GM12875 (cell line): ENCODE results near the gene UTP3.
"Not testable (repeated sequence)": the region's sequence is repeated elsewhere in the genome, so short reads cannot be mapped to it uniquely, and the experiment has no call there.

Experiments used
- H3K4me3 ChIP-seq: one replicate; pipeline ENCODE4 v1.5.1; 2011; ENCODE audit warnings: low read depth, low read length, control low read depth
- TF ChIP-seq, protein P1 (sequence below): IDR thresholded peaks from 2 replicates; pipeline ENCODE4 v1.5.1; 2011; ENCODE audit warnings: low read depth, mild to moderate bottlenecking, control low read depth, inconsistent platforms, low read length, moderate library complexity, borderline replicate concordance; ENCODE audit not compliant: insufficient read depth

The UTP3 gene

DNA sequence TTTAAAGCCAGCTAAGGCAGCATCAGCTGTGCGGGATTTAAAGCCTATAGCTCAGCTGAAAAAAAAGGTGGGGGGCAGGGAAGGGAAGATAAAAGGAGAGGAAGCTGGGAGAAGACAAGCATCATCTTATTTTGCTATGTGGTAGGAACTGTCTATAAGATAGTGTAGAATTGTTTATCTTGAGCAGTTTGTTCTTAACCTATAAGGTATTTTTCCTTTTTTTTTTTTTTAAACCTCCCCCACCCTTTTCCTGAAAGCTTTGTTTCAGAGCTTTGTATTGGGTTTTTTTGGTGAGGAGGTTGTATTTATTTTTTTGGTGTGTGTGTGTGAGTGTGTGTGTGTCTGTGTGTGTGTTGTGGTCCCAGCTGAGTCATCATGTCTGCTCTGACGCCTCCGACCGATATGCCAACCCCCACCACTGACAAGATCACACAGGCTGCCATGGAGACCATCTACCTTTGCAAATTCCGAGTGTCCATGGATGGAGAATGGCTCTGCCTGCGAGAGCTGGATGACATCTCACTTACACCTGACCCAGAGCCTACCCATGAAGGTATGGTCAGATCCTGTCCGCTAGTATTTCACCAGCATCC is 34.0 kb downstream of the UTP3 start:
- TF ChIP-seq, protein P1, sequence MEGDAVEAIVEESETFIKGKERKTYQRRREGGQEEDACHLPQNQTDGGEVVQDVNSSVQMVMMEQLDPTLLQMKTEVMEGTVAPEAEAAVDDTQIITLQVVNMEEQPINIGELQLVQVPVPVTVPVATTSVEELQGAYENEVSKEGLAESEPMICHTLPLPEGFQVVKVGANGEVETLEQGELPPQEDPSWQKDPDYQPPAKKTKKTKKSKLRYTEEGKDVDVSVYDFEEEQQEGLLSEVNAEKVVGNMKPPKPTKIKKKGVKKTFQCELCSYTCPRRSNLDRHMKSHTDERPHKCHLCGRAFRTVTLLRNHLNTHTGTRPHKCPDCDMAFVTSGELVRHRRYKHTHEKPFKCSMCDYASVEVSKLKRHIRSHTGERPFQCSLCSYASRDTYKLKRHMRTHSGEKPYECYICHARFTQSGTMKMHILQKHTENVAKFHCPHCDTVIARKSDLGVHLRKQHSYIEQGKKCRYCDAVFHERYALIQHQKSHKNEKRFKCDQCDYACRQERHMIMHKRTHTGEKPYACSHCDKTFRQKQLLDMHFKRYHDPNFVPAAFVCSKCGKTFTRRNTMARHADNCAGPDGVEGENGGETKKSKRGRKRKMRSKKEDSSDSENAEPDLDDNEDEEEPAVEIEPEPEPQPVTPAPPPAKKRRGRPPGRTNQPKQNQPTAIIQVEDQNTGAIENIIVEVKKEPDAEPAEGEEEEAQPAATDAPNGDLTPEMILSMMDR = no peak
- no peak overlapping the region for H3K4me3 ChIP-seq

DNA sequence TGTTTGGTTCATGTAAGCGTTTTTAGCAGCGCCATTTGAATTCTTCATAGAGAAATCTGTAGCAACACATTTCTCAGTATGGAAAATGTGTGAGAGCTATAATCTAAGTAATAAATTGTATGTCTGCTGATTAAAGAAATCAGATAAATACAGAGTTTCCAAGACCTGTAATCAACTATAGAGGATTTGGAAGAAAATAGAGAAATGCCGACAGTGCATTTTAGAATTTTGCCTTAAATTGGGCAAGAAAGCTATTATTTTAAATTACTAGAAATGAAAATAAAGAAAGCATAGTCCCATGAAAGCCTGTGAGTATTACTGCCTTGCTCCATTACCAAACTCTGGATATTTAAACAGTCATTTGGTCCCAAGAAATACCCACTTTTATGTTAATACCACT is 36.1 kb downstream of the UTP3 start:
- TF ChIP-seq, protein P1 = no peak
- H3K4me3 ChIP-seq = no peak overlapping the region

DNA sequence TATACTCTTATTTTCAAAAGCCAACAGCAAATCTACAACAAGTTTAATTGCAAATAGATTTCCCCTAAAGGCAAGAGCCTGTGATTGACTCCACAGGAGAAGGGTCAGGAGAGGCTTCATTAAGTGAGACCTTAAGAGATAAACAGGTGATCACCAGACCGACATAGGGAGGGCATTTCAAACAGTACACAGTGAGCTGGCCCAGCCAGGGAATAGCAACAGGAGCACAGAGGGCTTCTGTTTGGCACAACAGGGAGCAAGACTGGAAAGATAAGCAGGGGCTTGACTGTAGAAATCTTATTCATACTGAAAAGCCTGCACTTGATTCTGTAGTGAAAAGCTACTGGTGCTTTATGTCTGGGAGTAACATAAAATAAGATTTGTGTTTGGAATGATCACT is 37.3 kb downstream of the UTP3 start:
- no peak overlapping the region for H3K4me3 ChIP-seq
- TF ChIP-seq, protein P1 = no peak

DNA sequence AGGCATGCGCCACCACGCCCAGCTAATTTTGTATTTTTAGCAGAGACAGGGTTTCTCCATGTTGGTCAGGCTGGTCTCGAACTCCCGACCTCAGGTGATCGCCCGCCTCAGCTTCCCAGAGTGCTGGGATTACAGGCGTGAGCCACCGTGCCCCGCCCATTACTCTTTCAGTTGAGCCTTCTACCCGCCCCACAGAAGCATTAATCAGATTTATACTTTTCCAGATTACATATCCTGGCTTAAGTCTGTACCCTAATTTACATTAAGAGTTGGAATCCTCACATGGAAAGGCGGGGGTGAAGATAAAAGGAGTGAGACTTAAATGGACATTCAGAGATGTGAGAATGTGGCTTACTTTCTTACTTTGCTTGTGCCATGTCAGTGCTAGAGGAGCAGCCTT is 38.2 kb downstream of the UTP3 start:
- H3K4me3 ChIP-seq = not testable (repeated sequence)

DNA sequence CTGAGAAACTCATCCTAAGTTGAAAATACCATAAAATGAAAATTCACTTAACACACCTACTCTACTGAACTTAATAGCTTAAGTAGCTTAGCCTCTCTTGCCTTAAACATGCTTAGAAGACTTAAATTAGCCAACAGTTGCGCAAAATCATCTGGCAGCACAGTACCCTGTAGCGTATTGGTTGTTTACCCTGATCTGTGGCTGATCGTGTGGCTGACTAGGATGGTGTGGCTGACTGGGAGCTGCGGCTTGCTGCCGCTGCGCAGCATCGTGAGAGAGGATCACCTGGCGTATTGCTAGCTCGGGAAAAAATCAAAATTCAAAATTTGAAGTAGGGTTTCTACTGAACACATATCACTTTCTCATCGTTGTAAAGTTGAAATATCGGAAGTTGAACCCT is 39.8 kb downstream of the UTP3 start:
- no peak overlapping the region for H3K4me3 ChIP-seq
- TF ChIP-seq, protein P1 = no peak

DNA sequence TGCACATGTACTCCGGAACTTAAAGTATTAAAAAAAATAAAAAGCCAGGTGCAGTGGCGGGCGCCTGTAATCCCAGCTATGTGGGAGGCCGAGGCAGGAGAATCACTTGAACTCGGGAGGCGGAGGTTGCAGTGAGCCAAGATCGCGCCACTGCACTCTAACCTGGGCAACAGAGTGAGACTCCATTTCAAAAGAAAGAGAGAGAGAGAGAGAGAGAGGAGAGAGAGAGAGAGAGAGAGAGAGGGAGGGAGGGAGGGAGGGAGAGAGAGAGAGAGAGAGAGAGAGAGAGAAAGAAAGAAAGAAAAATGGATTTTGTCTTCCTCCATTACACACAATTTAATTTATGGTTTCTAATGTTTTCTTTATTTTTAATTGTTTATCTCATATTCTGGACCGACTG is 44.5 kb downstream of the UTP3 start:
- not testable (repeated sequence) for H3K4me3 ChIP-seq

DNA sequence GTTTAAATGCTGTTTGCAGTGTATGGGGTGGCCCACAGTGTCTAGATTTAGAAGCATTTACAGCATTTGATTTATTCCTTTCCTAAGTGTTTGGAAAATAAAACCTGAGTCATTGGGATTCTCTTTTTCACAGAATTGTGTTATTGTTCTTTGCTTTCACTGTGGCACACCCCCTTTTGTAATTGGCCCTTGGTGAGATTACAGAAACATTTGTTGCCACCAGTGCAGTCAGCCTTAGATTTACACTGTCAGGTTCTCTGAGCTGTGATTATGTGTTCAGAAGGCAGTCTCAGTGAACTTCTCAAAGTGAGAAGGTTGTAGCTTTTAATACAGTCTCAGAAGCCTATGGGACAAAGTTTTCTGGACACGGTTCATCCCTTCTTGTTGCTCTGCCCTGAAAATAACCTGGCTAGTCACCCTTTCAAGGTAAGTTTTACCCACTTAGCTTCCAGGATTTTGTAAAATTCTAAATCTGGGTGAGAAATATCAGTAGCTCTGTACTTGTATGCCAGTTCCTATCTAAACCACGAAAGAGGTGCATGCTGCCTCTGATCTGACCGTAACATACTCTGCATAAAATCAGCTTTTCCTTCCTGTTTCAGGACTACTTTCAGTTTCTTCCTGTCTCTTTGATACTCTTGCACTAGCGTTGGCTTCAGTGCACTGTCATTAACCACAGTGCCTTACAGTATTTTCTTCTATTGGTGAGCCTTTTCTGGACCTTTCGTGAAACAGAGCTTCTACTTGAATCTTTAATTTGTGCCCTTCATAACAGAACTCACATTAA is 46.0 kb downstream of the UTP3 start:
- H3K4me3 ChIP-seq = peak overlapping the region; percentile 8
- TF ChIP-seq, protein P1 = no peak

DNA sequence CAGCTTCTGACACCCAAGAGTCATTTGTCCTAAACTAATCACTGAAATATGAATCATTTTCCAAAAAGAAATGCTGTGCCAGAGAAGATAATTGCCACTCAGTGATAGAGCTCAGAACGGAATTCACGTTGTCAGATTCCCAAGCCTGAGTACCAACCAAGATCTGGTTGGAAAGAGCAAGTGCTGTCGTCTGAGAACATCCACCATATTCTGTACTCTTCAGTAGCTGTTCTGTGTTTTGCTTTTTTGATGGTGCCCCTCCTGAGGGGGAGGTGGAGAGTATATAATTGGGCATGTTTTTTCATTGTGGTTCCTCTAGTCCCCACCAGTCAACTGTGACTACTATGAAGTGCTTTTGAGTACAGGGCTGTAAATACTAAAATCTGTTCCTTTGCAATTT is 46.6 kb downstream of the UTP3 start:
- H3K4me3 ChIP-seq = peak overlapping the region; percentile 8
- TF ChIP-seq, protein P1 = no peak
